Immature natural killer cell (primary cell): ENCODE results near the gene GSTT4. TPM values are rescaled to one million over a fixed set of nuclear protein-coding genes. Genes with fewer than 3 reads are reported as not detected.

ENCODE experiments used
- polyA plus RNA-seq, 3 donors: library from polyadenylated mRNA; unstranded; fragments of 300-500 nt; fragmentation: Illumina TruSeq; gene quantifications; one replicate each; pipeline ENCODE4 v1.2.3, GENCODE V29; 2021

GSTT4 gene
- polyA plus RNA-seq, 3 donors from 2014 or later: not detected

Other genes with a start within 250 kb of the GSTT4 start
- 1 to 10 TPM in 1 of 3 donors, not detected in 2; 1.1 TPM for gene C22orf15, start 242.5 kb downstream of the GSTT4 start, polyA plus RNA-seq
- gene CHCHD10, start 237.5 kb downstream of the GSTT4 start, polyA plus RNA-seq: 1 to 10 TPM; 5.7 to 9.3 (median 8.1) TPM
- gene MMP11, start 232.6 kb downstream of the GSTT4 start, polyA plus RNA-seq: 1 to 10 TPM in 2 of 3 donors, under 1 TPM in 1; 0.76 to 1.7 (median 1.2) TPM
- gene SMARCB1, start 218.5 kb downstream of the GSTT4 start, polyA plus RNA-seq: 10 to 100 TPM; 28.5 to 49.5 (median 40.3) TPM
- gene DERL3, start 166.4 kb downstream of the GSTT4 start, polyA plus RNA-seq: 1 to 10 TPM in 1 of 3 donors, under 1 TPM in 2; 0.61 to 1.2 (median 0.62) TPM
- gene SLC2A11, start 147.6 kb downstream of the GSTT4 start, polyA plus RNA-seq: 1 to 10 TPM in 2 of 3 donors, under 1 TPM in 1; 0.48 to 3.0 (median 2.0) TPM
- gene MIF, start 111.1 kb downstream of the GSTT4 start, polyA plus RNA-seq: 1,000 to 10,000 TPM in 1 of 3 donors, 100 to 1,000 TPM in 2; 788 to 1,627 (median 947) TPM
- not detected for gene GSTT2B, start 44.3 kb downstream of the GSTT4 start, polyA plus RNA-seq
- 1 to 10 TPM in 1 of 3 donors, under 1 TPM in 1, not detected in 1; 0.72 to 2.9 TPM for gene DDTL, start 38.6 kb downstream of the GSTT4 start, polyA plus RNA-seq
- gene DDT, start 31.0 kb downstream of the GSTT4 start, polyA plus RNA-seq: 100 to 1,000 TPM in 2 of 3 donors, 10 to 100 TPM in 1; 78.8 to 168 (median 105) TPM
- not detected for gene GSTT2, start 25.3 kb downstream of the GSTT4 start, polyA plus RNA-seq
- 10 to 100 TPM in 1 of 3 donors, 1 to 10 TPM in 2; 1.5 to 15.0 (median 3.4) TPM for gene CABIN1, start 5.9 kb upstream of the GSTT4 start, polyA plus RNA-seq
- under 1 TPM in 2 of 3 donors, not detected in 1; 0.07 to 0.14 TPM for gene SUSD2, start 176.0 kb upstream of the GSTT4 start, polyA plus RNA-seq
- gene GGT5, start 239.6 kb upstream of the GSTT4 start, polyA plus RNA-seq: not detected